Measurements from ENCODE around the gene ST8SIA2.

ST8SIA2 gene

GRCh38 chr15:92492551-92493115, 99.0 kb downstream of the ST8SIA2 start:
- TF ChIP-seq CTCF (conservative IDR thresholded peaks at IDR 0.05), result no peak
- no peak for TF ChIP-seq ZFX (IDR thresholded peaks at IDR 0.05)
- H3K27ac ChIP-seq, result no peak overlapping the region

- H3K27ac ChIP-seq, result no peak overlapping the region
- TF ChIP-seq CTCF (conservative IDR thresholded peaks at IDR 0.05), result no peak
- TF ChIP-seq ZFX (IDR thresholded peaks at IDR 0.05), result no peak
Observed at GRCh38 chr15:92494806-92495336, 101.2 kb downstream of the ST8SIA2 start.

- no peak overlapping the region for H3K27ac ChIP-seq
- TF ChIP-seq ZFX (IDR thresholded peaks at IDR 0.05) (no peak), CTCF (conservative IDR thresholded peaks at IDR 0.05) (no peak)
Observed at GRCh38 chr15:92495446-92495845, 101.8 kb downstream of the ST8SIA2 start.

GRCh38 chr15:92499731-92500530, 106.2 kb downstream of the ST8SIA2 start:
- H3K27ac ChIP-seq, result no peak overlapping the region
- TF ChIP-seq ZFX (IDR thresholded peaks at IDR 0.05) (no peak), CTCF (conservative IDR thresholded peaks at IDR 0.05) (no peak)

GRCh38 chr15:92502336-92502735, 108.7 kb downstream of the ST8SIA2 start:
- TF ChIP-seq CTCF (conservative IDR thresholded peaks at IDR 0.05) (no peak), ZFX (IDR thresholded peaks at IDR 0.05) (no peak)
- no peak overlapping the region for H3K27ac ChIP-seq

GRCh38 chr15:92502930-92503857, 109.5 kb downstream of the ST8SIA2 start:
- TF ChIP-seq ZFX (IDR thresholded peaks at IDR 0.05), result no peak
- no peak for TF ChIP-seq CTCF (conservative IDR thresholded peaks at IDR 0.05)

More at GRCh38 chr15:92502930-92503857, 109.5 kb downstream of the ST8SIA2 start:
- no peak overlapping the region for H3K27ac ChIP-seq

Measured in C4-2B (cell line).